H1 (cell line): ENCODE results near the gene TOB1. TPM values are rescaled to one million over a fixed set of nuclear protein-coding genes. Genes with fewer than 3 reads are reported as not detected.

Experiments used
- CTCF ChIA-PET: fragments of 300-600 bp; sonication (Branson Sonifier 250); formaldehyde crosslinking; loops from one replicate; lab custom pipeline; 2021; ENCODE audit not compliant: partially characterized antibody; lab: Charles Lee
- POLR2A ChIA-PET: fragments of 300-600 bp; sonication (Branson Sonifier 250); formaldehyde crosslinking; loops from one replicate; lab custom pipeline; 2021; ENCODE audit warnings: inconsistent platforms; ENCODE audit not compliant: partially characterized antibody; lab: Charles Lee
- DNase-seq, 2 experiments: peaks; one replicate each; pipeline versions ENCODE4 v3.0.0 to v3.0.0-alpha.2; 2010 to 2022; ENCODE audit warnings: low spot score in 2 of 2, low read depth in 1 of 2, mixed read lengths in 1 of 2
- FAIRE-seq: peaks from 2 replicates; lab custom pipeline; 2011; peaks lifted over from hg19 to GRCh38; lab: Jason Lieb, UNC
- H2AFZ ChIP-seq: 2 replicates; pipeline ENCODE4 v1.8.1; 2012; ENCODE audit warnings: low read length, inconsistent platforms
- H2AK5ac ChIP-seq: 2 replicates; pipeline ENCODE4 v1.6.1; 2013; ENCODE audit warnings: low read depth, low read length
- H2BK120ac ChIP-seq: replicated peaks from 2 replicates; pipeline ENCODE3; 2013; ENCODE audit warnings: low read depth, low read length, inconsistent platforms
- H2BK12ac ChIP-seq: 2 replicates; pipeline ENCODE4 v1.6.1; 2013; ENCODE audit warnings: low read depth, low read length
- H2BK15ac ChIP-seq: 2 replicates; pipeline ENCODE4 v1.6.1; 2013; ENCODE audit warnings: low read length
- H2BK20ac ChIP-seq: 2 replicates; pipeline ENCODE4 v1.6.1; 2013; ENCODE audit warnings: low read length
- H2BK5ac ChIP-seq: 2 replicates; pipeline ENCODE4 v1.6.1; 2013; ENCODE audit warnings: low read depth, low read length
- H3K14ac ChIP-seq: 2 replicates; pipeline ENCODE4 v1.6.1; 2013; ENCODE audit warnings: inconsistent platforms; ENCODE audit not compliant: insufficient read length
- H3K18ac ChIP-seq: 2 replicates; pipeline ENCODE4 v1.6.1; 2013; ENCODE audit warnings: low read length; ENCODE audit errors: extremely low read depth
- H3K23ac ChIP-seq: 2 replicates; pipeline ENCODE4 v1.6.1; 2013; ENCODE audit warnings: inconsistent platforms; ENCODE audit not compliant: insufficient read length
- H3K23me2 ChIP-seq: 2 replicates; pipeline ENCODE4 v1.6.1; 2013; ENCODE audit warnings: low read depth, low read length
- H3K27ac ChIP-seq: 2 replicates; pipeline ENCODE4 v1.6.1; 2011; ENCODE audit warnings: low read depth, low read length, inconsistent platforms
- H3K27me3 ChIP-seq, 4 experiments: replicated peaks in 1 of 4; 1 replicate in 1 of 4; 2 replicates in 3 of 4; pipeline versions ENCODE4 v1.6.1 to v1.8.1; 2011 to 2013; ENCODE audit warnings: low read length in 3 of 4, mild to moderate bottlenecking in 3 of 4, inconsistent platforms in 2 of 4, mixed read lengths in 2 of 4, moderate library complexity in 1 of 4; ENCODE audit not compliant: control insufficient read depth in 3 of 4, insufficient read depth in 3 of 4; ENCODE audit errors: extremely low read depth in 1 of 4
- H3K36me3 ChIP-seq, 4 experiments: 2 replicates each; pipeline versions ENCODE4 v1.6.1 to v1.8.1; 2011 to 2013; ENCODE audit warnings: mild to moderate bottlenecking in 4 of 4, low read length in 3 of 4, moderate library complexity in 2 of 4, control low read depth in 1 of 4, inconsistent platforms in 1 of 4; ENCODE audit not compliant: insufficient read depth in 4 of 4, control insufficient read depth in 2 of 4
- H3K4ac ChIP-seq: replicated peaks from 2 replicates; pipeline ENCODE3; 2013; ENCODE audit warnings: low read length, low read depth, mixed read lengths, inconsistent platforms; ENCODE audit not compliant: insufficient read length
- H3K4me1 ChIP-seq, 4 experiments: replicated peaks in 1 of 4; 1 replicate in 1 of 4; 2 replicates in 3 of 4; pipeline versions ENCODE4 v1.6.1 to v1.8.1; 2011 to 2013; ENCODE audit warnings: low read length in 3 of 4, inconsistent platforms in 2 of 4, mixed read lengths in 1 of 4; ENCODE audit not compliant: insufficient read depth in 4 of 4, control insufficient read depth in 3 of 4
- H3K4me2 ChIP-seq, 2 experiments: 2 replicates each; pipeline versions ENCODE4 v1.6.1 to v1.8.1; 2011 to 2013; ENCODE audit warnings: low read depth in 2 of 2, low read length in 2 of 2, control low read depth in 1 of 2, inconsistent platforms in 1 of 2, mild to moderate bottlenecking in 1 of 2; ENCODE audit not compliant: insufficient read depth in 1 of 2
- H3K4me3 ChIP-seq, 4 experiments: fragments of 200-600, 300-600 bp in 1 of 4; sonication (generic), shearing (Covaris generic), sonication (Bioruptor Twin) in 1 of 4; 2 replicates each; pipeline versions ENCODE4 v1.5.1 to v1.8.1; 2011 to 2016; ENCODE audit warnings: low read length in 4 of 4, low read depth in 3 of 4, control low read depth in 2 of 4, inconsistent platforms in 2 of 4, mild to moderate bottlenecking in 2 of 4, mixed read lengths in 1 of 4, moderate library complexity in 1 of 4; ENCODE audit not compliant: insufficient read depth in 2 of 4; ENCODE audit errors: extremely low read depth in 1 of 4
- H3K56ac ChIP-seq: replicated peaks from 2 replicates; pipeline ENCODE3; 2013; ENCODE audit warnings: low read depth, mild to moderate bottlenecking, mixed read lengths, low read length, inconsistent platforms; ENCODE audit not compliant: insufficient read length
- H3K79me1 ChIP-seq: 2 replicates; pipeline ENCODE4 v1.6.1; 2013; ENCODE audit warnings: low read depth, low read length, control low read depth
- H3K79me2 ChIP-seq, 2 experiments: 2 replicates each; pipeline versions ENCODE4 v1.6.1 to v1.8.1; 2012 to 2013; ENCODE audit warnings: low read length in 2 of 2, mild to moderate bottlenecking in 2 of 2, inconsistent platforms in 1 of 2; ENCODE audit not compliant: insufficient read depth in 2 of 2, control insufficient read depth in 1 of 2
- H3K9ac ChIP-seq, 4 experiments: replicated peaks in 1 of 4; 1 replicate in 1 of 4; 2 replicates in 3 of 4; pipeline versions ENCODE4 v1.6.1 to v1.8.1; 2011 to 2013; ENCODE audit warnings: low read depth in 3 of 4, low read length in 3 of 4, control low read depth in 2 of 4, mild to moderate bottlenecking in 2 of 4, moderate library complexity in 2 of 4, inconsistent platforms in 1 of 4; ENCODE audit errors: extremely low read depth in 1 of 4
- H3K9me3 ChIP-seq, 2 experiments: 2 replicates each; pipeline versions ENCODE4 v1.6.1 to v1.8.1; 2012 to 2013; ENCODE audit warnings: mild to moderate bottlenecking in 2 of 2, moderate library complexity in 2 of 2, control low read depth in 1 of 2, inconsistent platforms in 1 of 2, low read depth in 1 of 2, low read length in 1 of 2, mixed read lengths in 1 of 2; ENCODE audit not compliant: insufficient read depth in 2 of 2
- H4K20me1 ChIP-seq, 2 experiments: replicated peaks in 1 of 2; 2 replicates each; pipeline versions ENCODE3 to v1.8.1; 2011 to 2013; ENCODE audit warnings: inconsistent platforms in 2 of 2, low read length in 2 of 2, mild to moderate bottlenecking in 1 of 2; ENCODE audit not compliant: insufficient read depth in 2 of 2, control insufficient read depth in 1 of 2
- H4K5ac ChIP-seq: 2 replicates; pipeline ENCODE4 v1.6.1; 2013; ENCODE audit warnings: low read length, low read depth, mixed read lengths, inconsistent platforms; ENCODE audit not compliant: insufficient read length
- H4K8ac ChIP-seq: 2 replicates; pipeline ENCODE4 v1.8.0; 2013; ENCODE audit warnings: mild to moderate bottlenecking, moderate library complexity, low read length, inconsistent platforms; ENCODE audit not compliant: insufficient read depth; ENCODE audit errors: extremely low read depth
- H4K91ac ChIP-seq: replicated peaks from 2 replicates; pipeline ENCODE3; 2013; ENCODE audit warnings: low read length, mixed read lengths, inconsistent platforms; ENCODE audit not compliant: insufficient read length
- ASH2L ChIP-seq: fragments of 200-600, 300-600 bp; sonication (generic); IDR thresholded peaks from one replicate; pipeline ENCODE4 v1.7.1; 2017; ENCODE audit warnings: low read length
- CBX5 ChIP-seq: fragments of 300-800, 300-1000 bp; sonication (generic); IDR thresholded peaks from 2 replicates; pipeline ENCODE4 v1.7.1; 2016; ENCODE audit warnings: antibody characterized with exemption, low read length, low read depth
- CHD2 ChIP-seq: IDR thresholded peaks from 2 replicates; pipeline ENCODE4 v1.6.1; 2012; ENCODE audit warnings: low read length, improper control_type of control experiment
- CREB1 ChIP-seq: IDR thresholded peaks from 2 replicates; pipeline ENCODE4 v1.6.1; 2012; ENCODE audit warnings: inconsistent platforms
- E2F6 ChIP-seq: IDR thresholded peaks from 2 replicates; pipeline ENCODE4 v1.6.1; 2012; ENCODE audit warnings: inconsistent platforms
- EGR1 ChIP-seq: IDR thresholded peaks from 2 replicates; pipeline ENCODE4 v1.6.1; 2011; ENCODE audit warnings: low read depth, low read length, borderline replicate concordance
- EZH2 ChIP-seq: fragments of 200-600 bp; sonication (generic); IDR thresholded peaks from 2 replicates; pipeline ENCODE4 v1.7.1; 2012; ENCODE audit warnings: low read depth, mild to moderate bottlenecking, moderate library complexity, low read length, inconsistent platforms; ENCODE audit not compliant: severe bottlenecking
- JUN ChIP-seq: IDR thresholded peaks from 2 replicates; pipeline ENCODE4 v1.6.1; 2011; ENCODE audit warnings: low read depth, mild to moderate bottlenecking, improper control_type of control experiment, low read length
- JUND ChIP-seq: IDR thresholded peaks from 2 replicates; pipeline ENCODE4 v1.6.1; 2011; ENCODE audit warnings: mild to moderate bottlenecking, improper control_type of control experiment, low read length
- KDM1A ChIP-seq: fragments of 200-600, 300-600 bp; sonication (generic); IDR thresholded peaks from 2 replicates; pipeline ENCODE4 v1.7.1; 2016; ENCODE audit warnings: mild to moderate bottlenecking, low read length, borderline replicate concordance
- MAFK ChIP-seq: IDR thresholded peaks from 2 replicates; pipeline ENCODE4 v1.6.1; 2012; ENCODE audit warnings: low read depth, mild to moderate bottlenecking, improper control_type of control experiment, low read length
- NANOG ChIP-seq: IDR thresholded peaks from 2 replicates; pipeline ENCODE4 v1.6.1; 2011; ENCODE audit warnings: low read length, low read depth, mild to moderate bottlenecking, inconsistent platforms; ENCODE audit not compliant: insufficient read depth, poor library complexity, severe bottlenecking
- RBBP5 ChIP-seq: IDR thresholded peaks from 2 replicates; pipeline ENCODE4 v1.7.1; 2012; ENCODE audit warnings: low read depth, mild to moderate bottlenecking, inconsistent platforms, low read length, moderate library complexity, borderline replicate concordance
- SP4 ChIP-seq: IDR thresholded peaks from 2 replicates; pipeline ENCODE4 v1.6.1; 2012; ENCODE audit warnings: low read length, inconsistent platforms
- ZNF274 ChIP-seq: IDR thresholded peaks from 2 replicates; pipeline ENCODE4 v1.7.0; 2012; ENCODE audit warnings: low read length, borderline replicate concordance; ENCODE audit errors: extremely low read depth
- WGBS, 2 experiments: shearing (Covaris generic) in 1 of 2; methylation state at CpG; one replicate each; pipeline versions ENCODE4 v1.1.6 to v1.1.7; 2013 to 2015; ENCODE audit warnings: low lambda C conversion rate in 2 of 2, mixed read lengths in 2 of 2, inconsistent platforms in 1 of 2, low coverage in 1 of 2, missing lambda C conversion rate in 1 of 2; ENCODE audit not compliant: insufficient replicate concordance in 2 of 2, insufficient coverage in 1 of 2, insufficient read length in 1 of 2; ENCODE audit errors: extremely low coverage in 1 of 2, missing lambda C conversion rate in 1 of 2; 5-methylcytosine and 5-hydroxymethylcytosine counted together
- polyA plus RNA-seq, 7 experiments: library from polyadenylated mRNA; depleted of rRNA in 3 of 7; stranded (reverse) in 5 of 7; unstranded in 2 of 7; fragments of >200 nt in 5 of 7; fragments of 200-250 nt in 2 of 7; gene quantifications; 1 replicate in 5 of 7; 2 replicates in 1 of 7; 4 replicates in 1 of 7; pipeline versions ENCODE4 v1.2.1 to v1.2.3, GENCODE V29; 2011 to 2013; ENCODE audit warnings: missing spikeins in 2 of 7, mixed read lengths in 2 of 7
- total RNA-seq: library from RNA; stranded (reverse); fragmentation: NEBNext Ultra II Directional; extraction: Animal tissue kit (Norgen Biotek cat#: 25700); gene quantifications from 2 replicates; pipeline ENCODE4 v1.2.1, GENCODE V29; 2021

The TOB1 gene
- total and polyA plus RNA-seq, 2 of the 8 experiments (the other 6 are each of a cell fraction or from before 2014, with no cell fraction given) = 14.4 to 20.8 TPM

- no peak overlapping the region for H3K4ac ChIP-seq
- H3K23me2 ChIP-seq = no peaks in the 10 kb centered on the region
- H4K5ac ChIP-seq = no peak overlapping the region
- H3K36me3 ChIP-seq = no peaks in the 10 kb centered on the region
- no peak overlapping the region for H3K56ac ChIP-seq
- ChIA-PET CTCF (interaction anchor here (0.6 to 1.2 kb wide), 4 partner anchors 15 to 582 kb away, joined by 3 read pairs; no protein-coding TSS in a partner anchor), POLR2A (interaction anchor here (1.1 to 6.3 kb wide), 2 partner anchors 12 to 15 kb away, joined by 3 to 51 read pairs; partner anchors contain the start of gene TOB1)
- H3K79me1 ChIP-seq = no peaks in the 10 kb centered on the region
- no peak overlapping the region for H3K9ac ChIP-seq
- no peak overlapping the region for H2BK120ac ChIP-seq
- no peak overlapping the region for H4K91ac ChIP-seq
- H3K9me3 ChIP-seq = peaks cover 0 to 3% of the 10 kb centered on the region in 2 experiments; a peak in 2 of 4 replicates
- H3K23ac ChIP-seq = no peak overlapping the region
- no peak overlapping the region for H3K4me3 ChIP-seq
- H3K18ac ChIP-seq = no peak overlapping the region
- no peaks in the 10 kb centered on the region for H4K20me1 ChIP-seq
- no peak overlapping the region for H2BK20ac ChIP-seq
- H2AK5ac ChIP-seq = no peak overlapping the region
- no peak overlapping the region for H2BK15ac ChIP-seq
- 93% methylated on average over 1 of the region's 1 CpG; no CpG with 5 or more reads in 1 of the 2 experiments for WGBS, 2 experiments
- no peak overlapping the region for H4K8ac ChIP-seq
- H2BK5ac ChIP-seq = no peak overlapping the region
- no peak for FAIRE-seq
- DNase-seq = no peak
- H3K27me3 ChIP-seq = no peaks in the 10 kb centered on the region
- no peak overlapping the region for H2AFZ ChIP-seq
- no peaks in the 10 kb centered on the region for H3K4me1 ChIP-seq
- no peaks in the 10 kb centered on the region for H3K79me2 ChIP-seq
- no peak overlapping the region for H3K4me2 ChIP-seq
- no peak overlapping the region for H3K14ac ChIP-seq
- H3K27ac ChIP-seq = no peak overlapping the region
- H2BK12ac ChIP-seq = no peak overlapping the region
- TF ChIP-seq ZNF274 (no peak), E2F6 (no peak), CBX5 (no peak), JUND (no peak), EGR1 (no peak), NANOG (no peak), CHD2 (no peak), CREB1 (no peak), KDM1A (no peak), JUN (no peak), RBBP5 (no peak), SP4 (no peak), ASH2L (no peak), MAFK (no peak), EZH2 (no peak)
Observed at GRCh38 chr17:50877838-50878237, 11.7 kb upstream of the TOB1 start.
